Cardiac muscle cell (in vitro differentiated cells and primary cell): ENCODE results near the gene RREB1. TPM values are rescaled to one million over a fixed set of nuclear protein-coding genes. Genes with fewer than 3 reads are reported as not detected.

ENCODE experiments used
- DNase-seq, 2 donors: peaks; one replicate each; pipeline versions ENCODE4 v3.0.0 to v3.0.0-alpha.2; 2010 to 2017; ENCODE audit warnings: low read depth in 1 of 2, low spot score in 1 of 2
- H3K27ac ChIP-seq: fragments of 200-600 bp; sonication (generic); 2 replicates; pipeline ENCODE4 v1.5.1; 2016
- H3K27me3 ChIP-seq: fragments of 200-600 bp; sonication (generic); 2 replicates; pipeline ENCODE4 v1.6.0; 2016; ENCODE audit warnings: control low read depth
- H3K36me3 ChIP-seq: fragments of 200-600 bp; sonication (generic); 2 replicates; pipeline ENCODE4 v1.5.1; 2016; ENCODE audit warnings: control low read depth
- H3K4me1 ChIP-seq: fragments of 200-600 bp; sonication (generic); 2 replicates; pipeline ENCODE4 v1.8.1; 2017; ENCODE audit warnings: low read depth, mild to moderate bottlenecking, mixed run types
- H3K4me3 ChIP-seq: fragments of 200-600 bp; sonication (generic); 2 replicates; pipeline ENCODE4 v1.5.1; 2016; ENCODE audit warnings: mild to moderate bottlenecking
- H3K9me3 ChIP-seq: fragments of 200-600 bp; sonication (generic); 2 replicates; pipeline ENCODE4 v1.5.1; 2017; ENCODE audit warnings: low read depth, mild to moderate bottlenecking, control low read depth
- CTCF ChIP-seq: IDR thresholded peaks from 2 replicates; pipeline ENCODE4 v1.5.1; 2012; ENCODE audit warnings: low read depth, mild to moderate bottlenecking, low read length
- polyA plus RNA-seq: library from polyadenylated mRNA; unstranded; fragments of >200 nt; fragmentation: Nextera tagmentation; extraction: Ambion mirVana; gene quantifications from 2 replicates; pipeline ENCODE4 v1.2.1, GENCODE V29; 2016
- total RNA-seq: library from RNA; depleted of rRNA; stranded (reverse); fragments of >200 nt; gene quantifications from 2 replicates; pipeline ENCODE4 v1.2.3, GENCODE V29; 2016

RREB1 gene
- total and polyA plus RNA-seq, 2 experiments from 2014 or later = 15.4 to 55.3 TPM

- peaks cover 47% of the 10 kb centered on the region for H3K4me1 ChIP-seq
- no peak for TF ChIP-seq CTCF
- DNase-seq = no peak
- no peaks in the 10 kb centered on the region for H3K27me3 ChIP-seq
- no peaks in the 10 kb centered on the region for H3K36me3 ChIP-seq
- H3K4me3 ChIP-seq = no peak overlapping the region
- H3K27ac ChIP-seq = no peak overlapping the region
- no peaks in the 10 kb centered on the region for H3K9me3 ChIP-seq
These were observed 43.6 kb downstream of the RREB1 start for GRCh38 chr6:7151381-7151780.

GRCh38 chr6:7152462-7152861 lies 44.7 kb downstream of the RREB1 start:
- Histone ChIP-seq H3K27me3 (no peaks in the 10 kb centered on the region), H3K4me1 (peaks cover 36% of the 10 kb centered on the region), H3K27ac (peak overlapping the region; percentile 24), H3K9me3 (no peaks in the 10 kb centered on the region), H3K4me3 (no peak overlapping the region), H3K36me3 (no peaks in the 10 kb centered on the region)
- no peak for TF ChIP-seq CTCF
- DNase-seq = no peak

GRCh38 chr6:7153789-7154188 lies 46.0 kb downstream of the RREB1 start:
- no peak overlapping the region for H3K4me3 ChIP-seq
- DNase-seq = no peak
- no peak overlapping the region for H3K27ac ChIP-seq
- TF ChIP-seq CTCF = no peak
- no peaks in the 10 kb centered on the region for H3K27me3 ChIP-seq
- H3K36me3 ChIP-seq = no peaks in the 10 kb centered on the region
- peaks cover 33% of the 10 kb centered on the region for H3K4me1 ChIP-seq
- H3K9me3 ChIP-seq = no peaks in the 10 kb centered on the region

GRCh38 chr6:7154341-7155139 lies 46.8 kb downstream of the RREB1 start:
- H3K27ac ChIP-seq = no peak overlapping the region
- H3K27me3 ChIP-seq = no peaks in the 10 kb centered on the region
- TF ChIP-seq CTCF = no peak
- peaks cover 38% of the 10 kb centered on the region for H3K4me1 ChIP-seq
- H3K9me3 ChIP-seq = no peaks in the 10 kb centered on the region
- H3K36me3 ChIP-seq = no peaks in the 10 kb centered on the region
- DNase-seq = no peak
- no peak overlapping the region for H3K4me3 ChIP-seq

- peaks cover 41% of the 10 kb centered on the region for H3K4me1 ChIP-seq
- peak overlapping the region; percentile 44 for H3K27ac ChIP-seq
These were observed 48.3 kb downstream of the RREB1 start for GRCh38 chr6:7155871-7156579.

More at GRCh38 chr6:7155871-7156579, 48.3 kb downstream of the RREB1 start:
- no peak for DNase-seq
- H3K4me3 ChIP-seq = no peak overlapping the region
- no peak for TF ChIP-seq CTCF
- H3K36me3 ChIP-seq = no peaks in the 10 kb centered on the region
- no peaks in the 10 kb centered on the region for H3K9me3 ChIP-seq
- H3K27me3 ChIP-seq = no peaks in the 10 kb centered on the region
